Mesendoderm (in vitro differentiated cells): Measurements from ENCODE around the gene OTOGL.

Experiments used
- DNase-seq: peaks from one replicate; pipeline ENCODE4 v3.0.0; 2013
- H2AK5ac ChIP-seq: 2 replicates; pipeline ENCODE4 v1.6.1; 2013; ENCODE audit warnings: low read length, inconsistent platforms
- H2BK120ac ChIP-seq: 2 replicates; pipeline ENCODE4 v1.6.1; 2013; ENCODE audit warnings: low read depth, mild to moderate bottlenecking, low read length, moderate library complexity, mixed read lengths
- H2BK15ac ChIP-seq: replicated peaks from 2 replicates; pipeline ENCODE4 v1.6.1; 2013; ENCODE audit warnings: low read depth, mild to moderate bottlenecking, moderate library complexity
- H2BK5ac ChIP-seq: 2 replicates; pipeline ENCODE4 v1.6.1; 2013; ENCODE audit warnings: low read length, inconsistent platforms
- H3K18ac ChIP-seq: 2 replicates; pipeline ENCODE4 v1.6.1; 2013; ENCODE audit warnings: mild to moderate bottlenecking, low read length, mixed read lengths
- H3K23ac ChIP-seq: one replicate; pipeline ENCODE4 v1.6.1; 2013; ENCODE audit warnings: low read length
- H3K27ac ChIP-seq: 2 replicates; pipeline ENCODE4 v1.5.1; 2013; ENCODE audit warnings: low read depth, mild to moderate bottlenecking, inconsistent platforms, low read length, moderate library complexity
- H3K27me3 ChIP-seq: 2 replicates; pipeline ENCODE4 v1.6.1; 2013; ENCODE audit warnings: low read length, control low read depth, mild to moderate bottlenecking, inconsistent platforms; ENCODE audit not compliant: insufficient read depth, poor library complexity
- H3K36me3 ChIP-seq: 2 replicates; pipeline ENCODE4 v1.6.1; 2013; ENCODE audit warnings: low read length, inconsistent platforms; ENCODE audit not compliant: control insufficient read depth, insufficient read depth
- H3K4ac ChIP-seq: one replicate; pipeline ENCODE4 v1.6.1; 2013; ENCODE audit warnings: low read depth, mild to moderate bottlenecking, low read length, moderate library complexity
- H3K4me1 ChIP-seq: 2 replicates; pipeline ENCODE4 v1.6.1; 2013; ENCODE audit warnings: low read depth, low read length, inconsistent platforms; ENCODE audit not compliant: control insufficient read depth
- H3K4me2 ChIP-seq: 2 replicates; pipeline ENCODE4 v1.6.1; 2013; ENCODE audit warnings: low read length
- H3K4me3 ChIP-seq: 2 replicates; pipeline ENCODE4 v1.5.1; 2013; ENCODE audit warnings: mild to moderate bottlenecking, low read length
- H3K56ac ChIP-seq: one replicate; pipeline ENCODE4 v1.6.1; 2013; ENCODE audit warnings: low read length
- H3K79me1 ChIP-seq: 2 replicates; pipeline ENCODE4 v1.6.1; 2013; ENCODE audit warnings: low read length, inconsistent platforms
- H3K79me2 ChIP-seq: 2 replicates; pipeline ENCODE4 v1.6.1; 2013; ENCODE audit warnings: mild to moderate bottlenecking, low read length; ENCODE audit not compliant: control insufficient read depth, insufficient read depth
- H3K9ac ChIP-seq: 2 replicates; pipeline ENCODE4 v1.6.1; 2013; ENCODE audit warnings: low read length, inconsistent platforms
- H4K5ac ChIP-seq: one replicate; pipeline ENCODE4 v1.6.1; 2013; ENCODE audit warnings: low read length
- H4K8ac ChIP-seq: one replicate; pipeline ENCODE4 v1.6.1; 2013; ENCODE audit warnings: low read depth, mild to moderate bottlenecking, control low read depth, low read length, moderate library complexity
- WGBS: extraction: QIAGEN DNeasy Blood & Tissue Kit; methylation state at CpG from one replicate; pipeline ENCODE4 v1.1.7; 2013; ENCODE audit warnings: low lambda C conversion rate, missing lambda C conversion rate; ENCODE audit not compliant: insufficient coverage; ENCODE audit errors: extremely low coverage; 5-methylcytosine and 5-hydroxymethylcytosine counted together

Gene OTOGL

DNA sequence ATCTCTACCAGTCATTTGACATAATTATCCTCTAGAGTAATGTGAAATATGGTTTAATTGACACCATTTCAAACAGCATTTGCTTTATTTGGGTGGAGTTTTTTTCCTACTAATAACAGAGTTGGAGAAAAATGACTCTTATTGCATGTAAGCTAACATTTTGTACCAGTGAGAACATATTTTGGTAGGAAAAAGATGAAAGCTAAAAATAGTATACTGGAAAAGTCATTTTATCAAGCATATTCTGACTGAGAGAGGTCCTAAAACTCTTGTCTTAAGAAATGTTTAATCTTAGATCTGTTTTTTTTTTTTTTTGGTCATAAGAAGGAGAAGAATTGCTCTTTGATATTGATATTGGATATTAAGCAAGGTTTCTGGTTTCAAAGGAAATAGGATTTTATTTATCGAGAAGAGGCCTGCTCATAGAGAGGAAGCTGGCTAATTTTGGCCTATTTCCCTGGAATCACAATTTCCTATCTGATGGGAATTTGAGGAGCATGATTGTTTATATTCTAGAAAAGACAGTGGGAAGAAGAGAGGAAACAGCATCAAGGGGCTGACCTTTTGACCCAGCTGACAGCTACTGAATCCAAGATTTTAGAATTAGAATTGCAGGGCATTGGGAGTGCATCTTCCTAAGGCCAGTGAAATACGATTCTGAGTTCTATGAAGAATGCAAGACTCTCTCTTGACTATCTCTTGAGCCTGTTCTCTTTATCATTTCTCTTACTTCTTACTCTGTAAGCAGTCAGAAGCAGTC is 19.4 kb downstream of the OTOGL start:
- no peak overlapping the region for H3K4ac ChIP-seq
- H3K4me3 ChIP-seq, result no peak overlapping the region
- H3K79me2 ChIP-seq, result no peaks in the 10 kb centered on the region
- H2BK5ac ChIP-seq, result no peak overlapping the region
- H3K27ac ChIP-seq, result no peak overlapping the region
- H3K18ac ChIP-seq, result no peak overlapping the region
- no peaks in the 10 kb centered on the region for H3K36me3 ChIP-seq
- no peak overlapping the region for H4K5ac ChIP-seq
- no peak for DNase-seq
- no peaks in the 10 kb centered on the region for H3K79me1 ChIP-seq
- H2BK120ac ChIP-seq, result no peak overlapping the region
- no peak overlapping the region for H2AK5ac ChIP-seq
- no peak overlapping the region for H3K56ac ChIP-seq
- H3K27me3 ChIP-seq, result no peaks in the 10 kb centered on the region
- H2BK15ac ChIP-seq, result no peak overlapping the region
- no peaks in the 10 kb centered on the region for H3K4me1 ChIP-seq
- no CpG with 5 or more reads among the region's 2 CpGs for WGBS
- H3K9ac ChIP-seq, result no peak overlapping the region
- H3K4me2 ChIP-seq, result no peak overlapping the region
- no peak overlapping the region for H3K23ac ChIP-seq
- no peak overlapping the region for H4K8ac ChIP-seq

DNA sequence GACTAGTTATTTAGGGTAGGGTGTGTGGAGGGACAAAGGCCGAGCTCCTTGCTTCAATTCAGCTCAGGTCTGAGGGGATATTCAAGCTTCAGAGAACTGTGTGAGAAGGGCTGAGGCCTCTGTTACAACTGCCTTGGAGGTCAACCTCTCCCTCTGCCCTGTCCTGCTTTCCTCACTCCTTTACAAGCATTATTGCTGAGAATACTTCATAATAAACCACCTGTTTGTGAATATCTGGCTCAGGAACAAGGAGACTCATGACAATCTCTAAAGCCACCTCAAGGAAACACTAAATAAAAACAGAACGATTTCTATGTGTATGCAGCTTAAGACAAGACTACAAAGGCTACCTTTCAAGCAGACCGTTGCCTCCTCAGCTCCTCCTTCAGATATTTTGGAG is 21.7 kb downstream of the OTOGL start:
- H3K79me2 ChIP-seq, result no peaks in the 10 kb centered on the region
- H3K23ac ChIP-seq, result no peak overlapping the region
- H3K27me3 ChIP-seq, result no peaks in the 10 kb centered on the region
- H4K5ac ChIP-seq, result no peak overlapping the region
- H3K56ac ChIP-seq, result no peak overlapping the region
- no peak overlapping the region for H3K9ac ChIP-seq
- H3K18ac ChIP-seq, result no peak overlapping the region
- no peak overlapping the region for H2BK5ac ChIP-seq
- no peak overlapping the region for H3K4me3 ChIP-seq
- no CpG with 5 or more reads among the region's 3 CpGs for WGBS
- no peaks in the 10 kb centered on the region for H3K4me1 ChIP-seq
- H2BK120ac ChIP-seq, result no peak overlapping the region
- H4K8ac ChIP-seq, result no peak overlapping the region
- no peak overlapping the region for H2AK5ac ChIP-seq
- no peaks in the 10 kb centered on the region for H3K79me1 ChIP-seq
- no peak overlapping the region for H2BK15ac ChIP-seq
- no peak for DNase-seq
- H3K36me3 ChIP-seq, result no peaks in the 10 kb centered on the region
- no peak overlapping the region for H3K4me2 ChIP-seq
- H3K4ac ChIP-seq, result no peak overlapping the region
- H3K27ac ChIP-seq, result no peak overlapping the region

DNA sequence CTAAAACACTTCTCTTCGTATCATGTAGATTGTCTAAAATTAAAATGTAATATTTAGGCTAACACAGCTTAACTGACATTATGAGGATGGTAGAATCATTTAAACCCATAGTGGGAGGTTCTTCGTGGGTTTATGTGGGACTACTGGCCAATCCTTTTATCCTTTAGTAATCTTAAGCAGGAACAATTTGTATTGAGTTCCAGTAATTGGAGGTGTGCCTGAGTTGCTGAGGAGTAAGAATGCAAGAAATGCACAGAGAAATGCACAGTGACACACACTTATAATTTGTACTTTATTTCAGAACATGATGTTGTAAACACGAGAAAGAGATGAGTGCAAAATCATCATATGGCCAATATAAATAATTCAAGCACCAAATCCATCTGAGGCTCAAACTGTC is 22.3 kb downstream of the OTOGL start:
- Histone ChIP-seq H3K79me1 (no peaks in the 10 kb centered on the region), H2BK120ac (no peak overlapping the region), H3K36me3 (no peaks in the 10 kb centered on the region), H3K27me3 (no peaks in the 10 kb centered on the region), H3K56ac (no peak overlapping the region), H3K9ac (no peak overlapping the region), H2BK5ac (no peak overlapping the region), H3K4me1 (no peaks in the 10 kb centered on the region), H4K8ac (no peak overlapping the region), H3K23ac (no peak overlapping the region), H3K4me2 (no peak overlapping the region), H2BK15ac (no peak overlapping the region), H4K5ac (no peak overlapping the region), H3K4me3 (no peak overlapping the region), H2AK5ac (no peak overlapping the region), H3K27ac (no peak overlapping the region), H3K18ac (no peak overlapping the region), H3K79me2 (no peaks in the 10 kb centered on the region), H3K4ac (no peak overlapping the region)
- no CpG with 5 or more reads among the region's 3 CpGs for WGBS
- DNase-seq, result no peak

DNA sequence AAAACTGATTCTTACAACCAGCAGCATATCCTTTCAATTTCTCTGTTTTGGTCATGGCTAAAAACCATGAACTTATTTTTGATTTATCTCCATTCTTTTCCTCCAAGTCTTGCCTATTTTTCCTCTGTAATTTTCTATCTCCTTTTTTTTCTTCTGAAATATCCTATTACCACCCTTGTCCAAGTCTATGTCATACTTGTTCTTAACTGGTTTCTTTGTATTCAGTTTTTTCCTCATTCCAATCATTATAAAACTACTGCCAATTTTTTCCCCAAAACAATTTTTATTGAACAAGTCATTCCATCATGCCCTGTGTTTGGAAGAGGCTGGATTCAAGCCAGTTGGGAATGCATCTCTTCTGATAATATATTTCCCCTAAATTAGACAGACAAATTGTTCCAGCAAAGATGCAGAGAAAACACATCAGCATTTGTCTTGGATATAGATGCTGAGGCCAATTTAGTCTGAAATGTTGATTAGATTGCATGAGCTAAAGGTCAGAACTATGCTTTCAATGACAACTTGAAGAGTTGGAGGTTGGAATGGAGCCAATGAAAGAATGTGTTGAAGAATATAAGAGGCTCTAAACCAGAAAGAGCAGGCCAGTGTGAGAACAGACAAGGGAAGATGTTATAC is 30.7 kb downstream of the OTOGL start:
- Histone ChIP-seq H3K4me3 (no peak overlapping the region), H3K27ac (no peak overlapping the region), H3K23ac (no peak overlapping the region), H2AK5ac (no peak overlapping the region), H3K18ac (no peak overlapping the region), H3K9ac (no peak overlapping the region), H3K4ac (no peak overlapping the region), H2BK5ac (no peak overlapping the region), H4K5ac (no peak overlapping the region), H3K4me2 (no peak overlapping the region), H3K4me1 (no peaks in the 10 kb centered on the region), H2BK120ac (no peak overlapping the region), H3K79me1 (no peaks in the 10 kb centered on the region), H3K79me2 (no peaks in the 10 kb centered on the region), H3K56ac (no peak overlapping the region), H3K36me3 (no peaks in the 10 kb centered on the region), H4K8ac (no peak overlapping the region), H2BK15ac (no peak overlapping the region), H3K27me3 (no peaks in the 10 kb centered on the region)
- DNase-seq, result no peak

DNA sequence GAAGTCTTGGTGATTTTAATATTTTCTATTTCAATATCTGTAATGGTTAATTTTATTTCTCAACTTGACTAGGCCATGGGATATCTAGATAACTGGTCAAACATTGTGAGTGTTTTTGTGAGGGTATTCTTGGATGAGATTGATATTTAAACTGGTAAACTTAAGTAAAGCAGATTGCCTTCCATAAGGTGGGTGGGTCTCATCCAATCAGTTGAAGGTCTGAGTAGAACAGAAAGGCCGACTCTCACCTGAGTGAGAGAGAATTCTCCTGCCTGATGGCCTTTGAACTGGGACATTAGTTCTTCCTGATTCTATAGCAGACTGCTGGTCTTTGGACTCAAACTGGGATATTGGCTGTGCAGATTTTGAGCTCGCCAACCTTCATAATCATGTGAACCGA is 36.3 kb downstream of the OTOGL start:
- H3K4me1 ChIP-seq, result no peaks in the 10 kb centered on the region
- no peak overlapping the region for H3K9ac ChIP-seq
- no peak for DNase-seq
- no CpG with 5 or more reads among the region's 3 CpGs for WGBS
- no peak overlapping the region for H2BK5ac ChIP-seq
- no peaks in the 10 kb centered on the region for H3K36me3 ChIP-seq
- H4K5ac ChIP-seq, result no peak overlapping the region
- H3K18ac ChIP-seq, result no peak overlapping the region
- H2BK120ac ChIP-seq, result no peak overlapping the region
- no peak overlapping the region for H2BK15ac ChIP-seq
- H3K4ac ChIP-seq, result no peak overlapping the region
- no peak overlapping the region for H4K8ac ChIP-seq
- H3K79me2 ChIP-seq, result no peaks in the 10 kb centered on the region
- no peak overlapping the region for H3K4me3 ChIP-seq
- H3K27me3 ChIP-seq, result no peaks in the 10 kb centered on the region
- H3K23ac ChIP-seq, result no peak overlapping the region
- H3K56ac ChIP-seq, result no peak overlapping the region
- no peak overlapping the region for H3K4me2 ChIP-seq
- no peak overlapping the region for H2AK5ac ChIP-seq
- H3K79me1 ChIP-seq, result no peaks in the 10 kb centered on the region
- H3K27ac ChIP-seq, result no peak overlapping the region

DNA sequence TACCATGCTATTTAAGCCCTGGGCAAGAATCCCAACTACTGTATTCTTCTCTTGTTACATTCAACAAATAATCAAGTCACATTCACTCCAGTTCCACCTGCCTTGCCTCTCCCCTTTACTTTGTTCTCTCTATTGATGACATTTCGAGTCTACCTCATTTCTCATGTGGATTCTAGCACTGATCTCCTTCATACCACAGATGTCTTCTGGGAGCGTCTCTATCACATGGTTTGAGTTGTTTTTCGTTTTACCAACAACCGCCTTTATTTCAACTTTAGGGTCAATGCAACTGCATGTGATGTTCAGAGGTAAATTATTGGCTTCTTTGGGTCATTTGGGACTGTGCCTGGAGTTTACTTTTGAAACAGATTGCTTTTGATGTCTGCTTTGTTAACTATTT is 40.7 kb downstream of the OTOGL start:
- Histone ChIP-seq H2BK15ac (no peak overlapping the region), H4K8ac (no peak overlapping the region), H2BK120ac (no peak overlapping the region), H3K27ac (no peak overlapping the region), H3K79me2 (no peaks in the 10 kb centered on the region), H3K18ac (no peak overlapping the region), H3K4me2 (no peak overlapping the region), H3K9ac (no peak overlapping the region), H3K36me3 (no peaks in the 10 kb centered on the region), H3K79me1 (no peaks in the 10 kb centered on the region), H4K5ac (no peak overlapping the region), H3K4me1 (no peaks in the 10 kb centered on the region), H3K27me3 (no peaks in the 10 kb centered on the region), H3K4ac (no peak overlapping the region), H2BK5ac (no peak overlapping the region), H3K56ac (no peak overlapping the region), H2AK5ac (no peak overlapping the region), H3K4me3 (no peak overlapping the region), H3K23ac (no peak overlapping the region)
- no CpG with 5 or more reads among the region's 4 CpGs for WGBS
- no peak for DNase-seq
